SK-N-SH (cell line): ENCODE data around the gene CDK1. TPM values are rescaled to one million over a fixed set of nuclear protein-coding genes. Genes with fewer than 3 reads are reported as not detected.

Source experiments
- CTCF ChIA-PET: fragments of 300-600, 350-600 bp; formaldehyde crosslinking; extraction: SDS; loops from one replicate; lab custom pipeline; 2021; lab: Yijun Ruan, JAX
- POLR2A ChIA-PET: fragments of 350-600 bp; sonication (Branson Sonifier 250); formaldehyde crosslinking; extraction: SDS; loops from one replicate; lab custom pipeline; 2020; ENCODE audit warnings: antibody characterized with exemption, inconsistent platforms; lab: Yijun Ruan, JAX
- DNase-seq: peaks from one replicate; pipeline ENCODE4 v3.0.0; 2012
- H2AFZ ChIP-seq: fragments of 200-600 bp; sonication (generic); 2 replicates; pipeline ENCODE4 v1.8.1; 2016; ENCODE audit warnings: antibody characterized with exemption, mild to moderate bottlenecking, low read depth
- H3F3A ChIP-seq: fragments of 200-600 bp; sonication (generic); replicated peaks from 2 replicates; pipeline ENCODE3; 2016; ENCODE audit warnings: antibody characterized with exemption, mild to moderate bottlenecking; ENCODE audit not compliant: insufficient read depth
- H3K27ac ChIP-seq, 2 experiments: fragments of 200-500 bp in 1 of 2; fragments of 200-600 bp in 1 of 2; sonication (Bioruptor generic) in 1 of 2; sonication (generic), shearing (Covaris generic) in 1 of 2; 2 replicates each; pipeline versions ENCODE4 v1.5.1 to v1.6.1; 2014 to 2016; ENCODE audit warnings: low read depth in 2 of 2, inconsistent platforms in 1 of 2, low read length in 1 of 2, mild to moderate bottlenecking in 1 of 2, mixed read lengths in 1 of 2
- H3K27me3 ChIP-seq: fragments of 200-600 bp; sonication (generic), shearing (Covaris generic); 2 replicates; pipeline ENCODE4 v1.6.1; 2016; ENCODE audit warnings: mixed run types; ENCODE audit not compliant: insufficient read depth
- H3K36me3 ChIP-seq, 2 experiments: fragments of 200-500 bp in 1 of 2; fragments of 200-600 bp in 1 of 2; sonication (Bioruptor generic) in 1 of 2; sonication (generic) in 1 of 2; replicated peaks in 1 of 2; 2 replicates each; pipeline versions ENCODE3 to v1.5.1; 2014 to 2016; ENCODE audit warnings: low read length in 1 of 2, mild to moderate bottlenecking in 1 of 2; ENCODE audit not compliant: insufficient read depth in 2 of 2, control insufficient read depth in 1 of 2
- H3K4me1 ChIP-seq, 2 experiments: fragments of 200-500 bp in 1 of 2; fragments of 200-600 bp in 1 of 2; sonication (Bioruptor generic) in 1 of 2; sonication (generic), shearing (Covaris generic) in 1 of 2; 2 replicates each; pipeline versions ENCODE4 v1.5.1 to v1.6.1; 2014 to 2016; ENCODE audit warnings: low read depth in 1 of 2, low read length in 1 of 2, mixed run types in 1 of 2; ENCODE audit not compliant: insufficient read depth in 2 of 2, control insufficient read depth in 1 of 2
- H3K4me2 ChIP-seq: fragments of 200-600 bp; sonication (generic), shearing (Covaris generic); 2 replicates; pipeline ENCODE4 v1.6.1; 2017; ENCODE audit warnings: mixed run types
- H3K4me3 ChIP-seq, 2 experiments: fragments of 200-500 bp in 1 of 2; fragments of 200-600 bp in 1 of 2; sonication (Bioruptor generic) in 1 of 2; sonication (generic), shearing (Covaris generic) in 1 of 2; 2 replicates each; pipeline versions ENCODE4 v1.5.1 to v1.8.1; 2014 to 2016; ENCODE audit warnings: low read depth in 2 of 2, inconsistent platforms in 1 of 2, low read length in 1 of 2, mild to moderate bottlenecking in 1 of 2, mixed read lengths in 1 of 2, moderate library complexity in 1 of 2
- H3K79me2 ChIP-seq: fragments of 200-600 bp; sonication (generic); 2 replicates; pipeline ENCODE4 v1.8.1; 2017; ENCODE audit warnings: mild to moderate bottlenecking; ENCODE audit not compliant: insufficient read depth
- H3K9ac ChIP-seq: fragments of 200-600 bp; sonication (generic); 2 replicates; pipeline ENCODE4 v1.6.1; 2017; ENCODE audit warnings: mixed run types
- H3K9me2 ChIP-seq: fragments of 200-600 bp; sonication (generic); 2 replicates; pipeline ENCODE4 v1.6.1; 2017; ENCODE audit warnings: mixed run types
- H3K9me3 ChIP-seq: fragments of 200-600 bp; sonication (generic); 2 replicates; pipeline ENCODE4 v1.6.1; 2017; ENCODE audit warnings: mixed run types, mild to moderate bottlenecking, moderate library complexity
- H4K20me1 ChIP-seq: fragments of 200-600 bp; sonication (generic); 2 replicates; pipeline ENCODE4 v1.6.1; 2017; ENCODE audit warnings: mild to moderate bottlenecking, mixed run types; ENCODE audit not compliant: insufficient read depth
- CTCF ChIP-seq: fragments of 200-600 bp; sonication (generic); IDR thresholded peaks from 2 replicates; pipeline ENCODE4 v1.6.1; 2017; ENCODE audit warnings: antibody characterized with exemption, mild to moderate bottlenecking, moderate library complexity
- EZH2phosphoT487 ChIP-seq: fragments of 200-600 bp; sonication (generic); IDR thresholded peaks from 2 replicates; pipeline ENCODE4 v1.6.1; 2017; ENCODE audit warnings: low read depth, mixed run types, mild to moderate bottlenecking, antibody characterized with exemption, moderate library complexity, borderline replicate concordance
- FOSL2 ChIP-seq: IDR thresholded peaks from 2 replicates; pipeline ENCODE4 v1.4.0; 2012; ENCODE audit warnings: low read depth, mild to moderate bottlenecking, moderate library complexity, borderline replicate concordance
- FOXJ3 ChIP-seq: sonication (generic); formaldehyde crosslinking; IDR thresholded peaks from 2 replicates; pipeline ENCODE4 v1.5.1; 2020; ENCODE audit warnings: mild to moderate bottlenecking, missing genetic modification reagents
- GATA2 ChIP-seq: sonication (generic); formaldehyde crosslinking; IDR thresholded peaks from 2 replicates; pipeline ENCODE4 v1.5.0; 2020; ENCODE audit warnings: mild to moderate bottlenecking, missing genetic modification reagents
- MXI1 ChIP-seq: IDR thresholded peaks from 2 replicates; pipeline ENCODE4 v1.6.1; 2012; ENCODE audit warnings: mild to moderate bottlenecking, low read depth, low read length, improper control_type of control experiment
- NFIC ChIP-seq: IDR thresholded peaks from 2 replicates; pipeline ENCODE4 v1.4.0; 2012; ENCODE audit warnings: borderline replicate concordance
- NRF1 ChIP-seq: IDR thresholded peaks from 2 replicates; pipeline ENCODE4 v1.6.1; 2012; ENCODE audit warnings: low read depth, mild to moderate bottlenecking, low read length
- PBX3 ChIP-seq: IDR thresholded peaks from 2 replicates; pipeline ENCODE4; 2012
- POLR2AphosphoS5 ChIP-seq: IDR thresholded peaks from 2 replicates; pipeline ENCODE4 v1.6.1; 2012; ENCODE audit warnings: low read depth, low read length
- RAD21 ChIP-seq: IDR thresholded peaks from 2 replicates; pipeline ENCODE4 v1.6.1; 2012; ENCODE audit warnings: mild to moderate bottlenecking, low read length
- RCOR1 ChIP-seq: fragments of 150-350 bp; IDR thresholded peaks from 2 replicates; pipeline ENCODE4 v1.6.1; 2017; ENCODE audit warnings: antibody characterized with exemption, low read length
- RFX5 ChIP-seq: IDR thresholded peaks from 2 replicates; pipeline ENCODE4 v1.6.1; 2012; ENCODE audit warnings: mild to moderate bottlenecking, improper control_type of control experiment, low read length
- SIN3A ChIP-seq: IDR thresholded peaks from 2 replicates; pipeline ENCODE4 v1.6.1; 2012; ENCODE audit warnings: low read depth, mild to moderate bottlenecking, low read length, moderate library complexity, borderline replicate concordance
- TAF1 ChIP-seq: IDR thresholded peaks from 2 replicates; pipeline ENCODE4 v1.6.1; 2012; ENCODE audit warnings: low read depth, mild to moderate bottlenecking, low read length, moderate library complexity, borderline replicate concordance
- YY1 ChIP-seq: IDR thresholded peaks from 2 replicates; pipeline ENCODE4 v1.4.0; 2012; ENCODE audit warnings: low read depth, mild to moderate bottlenecking
- WGBS: methylation state at CpG from one replicate; pipeline ENCODE4 v1.1.6; 2017; ENCODE audit warnings: low lambda C conversion rate; 5-methylcytosine and 5-hydroxymethylcytosine counted together
- polyA plus RNA-seq, 3 experiments: library from polyadenylated mRNA; depleted of rRNA; stranded (reverse); fragments of >200 nt; gene quantifications; 2 replicates each; pipeline ENCODE4 v1.2.3, GENCODE V29; 2012
- TF ChIP-seq, protein P1 (sequence below): IDR thresholded peaks from 2 replicates; pipeline ENCODE4 v1.6.1; 2012; ENCODE audit warnings: mild to moderate bottlenecking, low read depth, low read length, moderate library complexity
- TF ChIP-seq, protein P2 (sequence below): IDR thresholded peaks from 2 replicates; pipeline ENCODE4 v1.4.0; 2012; ENCODE audit warnings: low read depth
- TF ChIP-seq, protein P3 (sequence below): IDR thresholded peaks from 2 replicates; pipeline ENCODE4 v1.4.0; 2012; ENCODE audit warnings: low read depth, borderline replicate concordance

CDK1 gene
- polyA plus RNA-seq, 1 of the 3 experiments (the other 2 are of a cell fraction) = 20.8 TPM

- CTCF ChIA-PET = interaction anchor here (1.0 to 1.4 kb wide), 2 partner anchors 19 to 343 kb away, joined by 3 to 4 read pairs; no protein-coding TSS in a partner anchor
- Histone ChIP-seq H4K20me1 (no peaks in the 10 kb centered on the region), H3K4me1 (peaks cover 0 to 5% of the 10 kb centered on the region in 2 experiments; a peak in 2 of 4 replicates), H3K27me3 (no peaks in the 10 kb centered on the region), H3K36me3 (peaks cover 22 to 30% of the 10 kb centered on the region in 2 experiments), H3K9me3 (no peaks in the 10 kb centered on the region), H2AFZ (no peak overlapping the region), H3K4me3 (no peak overlapping the region), H3K9me2 (no peaks in the 10 kb centered on the region), H3K4me2 (no peak overlapping the region), H3K79me2 (peaks cover 13% of the 10 kb centered on the region; the same call in 1 of the 2 replicates), H3F3A (peaks cover 4% of the 10 kb centered on the region), H3K27ac (no peak overlapping the region), H3K9ac (no peak overlapping the region)
- DNase-seq = no peak
- POLR2A ChIA-PET = no interaction called here
- WGBS = 100% methylated on average over 3 of the region's 3 CpGs
- TF ChIP-seq POLR2AphosphoS5 (no peak), TAF1 (no peak), FOXJ3 (CRISPR knock-in tag) (no peak), RCOR1 (no peak), NRF1 (no peak), FOSL2 (no peak), PBX3 (no peak)
- TF ChIP-seq, protein P1, sequence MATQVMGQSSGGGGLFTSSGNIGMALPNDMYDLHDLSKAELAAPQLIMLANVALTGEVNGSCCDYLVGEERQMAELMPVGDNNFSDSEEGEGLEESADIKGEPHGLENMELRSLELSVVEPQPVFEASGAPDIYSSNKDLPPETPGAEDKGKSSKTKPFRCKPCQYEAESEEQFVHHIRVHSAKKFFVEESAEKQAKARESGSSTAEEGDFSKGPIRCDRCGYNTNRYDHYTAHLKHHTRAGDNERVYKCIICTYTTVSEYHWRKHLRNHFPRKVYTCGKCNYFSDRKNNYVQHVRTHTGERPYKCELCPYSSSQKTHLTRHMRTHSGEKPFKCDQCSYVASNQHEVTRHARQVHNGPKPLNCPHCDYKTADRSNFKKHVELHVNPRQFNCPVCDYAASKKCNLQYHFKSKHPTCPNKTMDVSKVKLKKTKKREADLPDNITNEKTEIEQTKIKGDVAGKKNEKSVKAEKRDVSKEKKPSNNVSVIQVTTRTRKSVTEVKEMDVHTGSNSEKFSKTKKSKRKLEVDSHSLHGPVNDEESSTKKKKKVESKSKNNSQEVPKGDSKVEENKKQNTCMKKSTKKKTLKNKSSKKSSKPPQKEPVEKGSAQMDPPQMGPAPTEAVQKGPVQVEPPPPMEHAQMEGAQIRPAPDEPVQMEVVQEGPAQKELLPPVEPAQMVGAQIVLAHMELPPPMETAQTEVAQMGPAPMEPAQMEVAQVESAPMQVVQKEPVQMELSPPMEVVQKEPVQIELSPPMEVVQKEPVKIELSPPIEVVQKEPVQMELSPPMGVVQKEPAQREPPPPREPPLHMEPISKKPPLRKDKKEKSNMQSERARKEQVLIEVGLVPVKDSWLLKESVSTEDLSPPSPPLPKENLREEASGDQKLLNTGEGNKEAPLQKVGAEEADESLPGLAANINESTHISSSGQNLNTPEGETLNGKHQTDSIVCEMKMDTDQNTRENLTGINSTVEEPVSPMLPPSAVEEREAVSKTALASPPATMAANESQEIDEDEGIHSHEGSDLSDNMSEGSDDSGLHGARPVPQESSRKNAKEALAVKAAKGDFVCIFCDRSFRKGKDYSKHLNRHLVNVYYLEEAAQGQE = no peak
- TF ChIP-seq, protein P2, sequence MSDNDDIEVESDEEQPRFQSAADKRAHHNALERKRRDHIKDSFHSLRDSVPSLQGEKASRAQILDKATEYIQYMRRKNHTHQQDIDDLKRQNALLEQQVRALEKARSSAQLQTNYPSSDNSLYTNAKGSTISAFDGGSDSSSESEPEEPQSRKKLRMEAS = no peak
Measured at GRCh38 chr10:60798031-60798430, 19.8 kb downstream of the CDK1 start.

GRCh38 chr10:60798870-60799269 is 20.6 kb downstream of the CDK1 start:
- H3K4me3 ChIP-seq = no peak overlapping the region
- WGBS = 88% methylated on average over 4 of the region's 4 CpGs

More at GRCh38 chr10:60798870-60799269, 20.6 kb downstream of the CDK1 start:
- no peaks in the 10 kb centered on the region for H3K9me2 ChIP-seq
- H3F3A ChIP-seq = no peaks in the 10 kb centered on the region
- H3K27ac ChIP-seq = no peak overlapping the region
- no peaks in the 10 kb centered on the region; a peak in 1 of 4 replicates for H3K4me1 ChIP-seq
- CTCF ChIA-PET = interaction anchor here (1.0 kb wide), 1 partner anchor 342 kb away, joined by 4 read pairs; no protein-coding TSS in a partner anchor
- TF ChIP-seq, protein P3, sequence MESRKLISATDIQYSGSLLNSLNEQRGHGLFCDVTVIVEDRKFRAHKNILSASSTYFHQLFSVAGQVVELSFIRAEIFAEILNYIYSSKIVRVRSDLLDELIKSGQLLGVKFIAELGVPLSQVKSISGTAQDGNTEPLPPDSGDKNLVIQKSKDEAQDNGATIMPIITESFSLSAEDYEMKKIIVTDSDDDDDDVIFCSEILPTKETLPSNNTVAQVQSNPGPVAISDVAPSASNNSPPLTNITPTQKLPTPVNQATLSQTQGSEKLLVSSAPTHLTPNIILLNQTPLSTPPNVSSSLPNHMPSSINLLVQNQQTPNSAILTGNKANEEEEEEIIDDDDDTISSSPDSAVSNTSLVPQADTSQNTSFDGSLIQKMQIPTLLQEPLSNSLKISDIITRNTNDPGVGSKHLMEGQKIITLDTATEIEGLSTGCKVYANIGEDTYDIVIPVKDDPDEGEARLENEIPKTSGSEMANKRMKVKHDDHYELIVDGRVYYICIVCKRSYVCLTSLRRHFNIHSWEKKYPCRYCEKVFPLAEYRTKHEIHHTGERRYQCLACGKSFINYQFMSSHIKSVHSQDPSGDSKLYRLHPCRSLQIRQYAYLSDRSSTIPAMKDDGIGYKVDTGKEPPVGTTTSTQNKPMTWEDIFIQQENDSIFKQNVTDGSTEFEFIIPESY = no peak
- TF ChIP-seq RFX5 (no peak), RCOR1 (no peak), EZH2phosphoT487 (no peak), FOSL2 (no peak), GATA2 (CRISPR knock-in tag) (no peak), YY1 (no peak), FOXJ3 (CRISPR knock-in tag) (no peak), SIN3A (no peak), RAD21 (no peak), CTCF (no peak), MXI1 (no peak), NFIC (no peak)
- POLR2A ChIA-PET = no interaction called here
- H3K9ac ChIP-seq = no peak overlapping the region
- H3K27me3 ChIP-seq = no peaks in the 10 kb centered on the region
- H3K36me3 ChIP-seq = peaks cover 22% of the 10 kb centered on the region in 2 experiments
- peaks cover 11% of the 10 kb centered on the region; the same call in 1 of the 2 replicates for H3K79me2 ChIP-seq
- no peak overlapping the region for H3K4me2 ChIP-seq
- DNase-seq = no peak
- no peaks in the 10 kb centered on the region for H3K9me3 ChIP-seq
- H2AFZ ChIP-seq = no peak overlapping the region
- H4K20me1 ChIP-seq = no peaks in the 10 kb centered on the region
